ENCODE measurements around the gene WDPCP.
"Not testable (repeated sequence)": the region's sequence is repeated elsewhere in the genome, so short reads cannot be mapped to it uniquely, and the experiment has no call there.

The WDPCP gene

GRCh38 chr2:63272560-63272959 is 315.7 kb downstream of the WDPCP start:
- in situ Hi-C loops (cut with MboI; ENCODE audit: low sequenced_read_pairs): no loop called here

- in situ Hi-C loops (cut with MboI; ENCODE audit: low sequenced_read_pairs): no loop called here
These were observed 317.6 kb downstream of the WDPCP start for GRCh38 chr2:63270717-63271116.

- in situ Hi-C loops (cut with MboI; ENCODE audit: low sequenced_read_pairs): no loop called here
These were observed 319.3 kb downstream of the WDPCP start for GRCh38 chr2:63268946-63269345.

- in situ Hi-C loops (cut with MboI; ENCODE audit: low sequenced_read_pairs): no loop called here
These were observed 327.1 kb downstream of the WDPCP start for GRCh38 chr2:63261137-63261621.

GRCh38 chr2:63257473-63257872 is 330.8 kb downstream of the WDPCP start:
- in situ Hi-C loops (cut with MboI; ENCODE audit: low sequenced_read_pairs): no loop called here

DNA sequence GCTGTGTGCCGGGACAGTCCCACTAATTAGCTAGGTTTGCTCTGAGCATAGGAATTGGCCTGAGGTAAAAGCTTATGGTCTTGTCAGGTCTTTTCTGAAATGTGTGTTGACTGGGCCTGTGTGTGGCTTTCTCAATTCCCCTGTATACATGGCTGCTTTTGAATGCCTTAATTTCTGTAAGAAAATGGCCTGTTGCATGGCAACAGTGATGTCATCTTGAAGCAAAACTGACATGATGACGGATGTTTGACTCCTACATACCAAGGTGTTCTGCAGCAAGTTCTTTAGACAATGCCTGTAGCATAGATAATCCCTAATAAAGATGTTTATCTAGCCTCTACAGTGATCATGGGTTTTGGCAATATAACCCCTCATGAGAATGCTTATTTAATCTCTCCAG is 339.1 kb downstream of the WDPCP start:
- in situ Hi-C loops (cut with MboI; ENCODE audit: low sequenced_read_pairs): no loop called here

DNA sequence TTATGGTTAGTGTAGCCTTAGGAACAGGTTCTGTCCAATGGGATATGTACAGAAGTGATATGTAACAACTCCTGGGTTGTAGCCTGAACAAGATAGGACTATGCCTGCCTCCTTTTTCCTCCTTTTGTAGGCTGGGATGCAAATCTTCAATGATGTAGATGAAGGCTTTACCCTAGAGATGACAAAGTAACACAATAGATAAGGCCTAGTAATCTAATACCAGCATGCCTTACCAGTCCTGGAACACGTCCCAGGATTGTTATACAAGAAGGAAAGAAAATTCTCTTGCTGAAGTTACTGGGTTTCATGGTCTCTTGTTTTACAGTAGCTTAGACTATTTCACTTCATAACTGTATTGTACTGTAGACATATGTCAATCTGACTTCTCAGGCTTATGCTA is 345.5 kb downstream of the WDPCP start:
- in situ Hi-C loops (cut with MboI; ENCODE audit: low sequenced_read_pairs): no loop called here

- in situ Hi-C loops (cut with MboI; ENCODE audit: low sequenced_read_pairs): no loop called here
These were observed 362.2 kb downstream of the WDPCP start for GRCh38 chr2:63225964-63226686.

- in situ Hi-C loops (cut with MboI; ENCODE audit: low sequenced_read_pairs): no loop called here
These were observed 369.3 kb downstream of the WDPCP start for GRCh38 chr2:63218800-63219526.

- in situ Hi-C loops (cut with MboI; ENCODE audit: low sequenced_read_pairs): no loop called here
These were observed 393.0 kb downstream of the WDPCP start for GRCh38 chr2:63195310-63195709.

- in situ Hi-C loops (cut with MboI; ENCODE audit: low sequenced_read_pairs): no loop called here
These were observed 394.1 kb downstream of the WDPCP start for GRCh38 chr2:63194175-63194574.

- in situ Hi-C loops (cut with MboI; ENCODE audit: low sequenced_read_pairs): no loop called here
These were observed 395.1 kb downstream of the WDPCP start for GRCh38 chr2:63192889-63193774.

- in situ Hi-C loops (cut with MboI; ENCODE audit: low sequenced_read_pairs): no loop called here
These were observed 395.9 kb downstream of the WDPCP start for GRCh38 chr2:63192169-63192888.

GRCh38 chr2:63189026-63189425 is 399.3 kb downstream of the WDPCP start:
- in situ Hi-C loops (cut with MboI; ENCODE audit: low sequenced_read_pairs): no loop called here

DNA sequence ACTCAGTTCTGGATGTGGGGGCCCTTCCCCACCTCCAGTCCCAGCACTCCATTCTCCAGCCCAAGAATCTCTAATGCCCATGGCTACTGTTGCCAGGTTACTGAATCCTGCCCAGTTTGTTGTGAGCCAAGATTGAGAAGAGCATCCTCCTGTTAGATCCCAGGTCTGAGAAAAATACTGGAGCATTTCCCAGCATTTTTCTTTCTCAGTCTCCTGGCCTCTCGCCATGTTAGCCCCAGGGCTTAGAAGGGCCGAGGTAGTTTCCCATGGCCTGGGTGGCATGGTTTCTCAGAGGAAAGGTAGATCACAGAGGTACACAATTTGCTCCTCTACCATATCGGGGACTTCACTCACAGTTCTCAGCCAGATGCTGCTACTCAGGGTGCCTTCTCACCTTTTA is 401.9 kb downstream of the WDPCP start:
- in situ Hi-C loops (cut with MboI; ENCODE audit: low sequenced_read_pairs): no loop called here

- in situ Hi-C loops (cut with MboI; ENCODE audit: low sequenced_read_pairs): no loop called here
These were observed 425.0 kb downstream of the WDPCP start for GRCh38 chr2:63163161-63163820.

GRCh38 chr2:63159262-63159661 is 429.0 kb downstream of the WDPCP start:
- in situ Hi-C loops (cut with MboI; ENCODE audit: low sequenced_read_pairs): no loop called here

DNA sequence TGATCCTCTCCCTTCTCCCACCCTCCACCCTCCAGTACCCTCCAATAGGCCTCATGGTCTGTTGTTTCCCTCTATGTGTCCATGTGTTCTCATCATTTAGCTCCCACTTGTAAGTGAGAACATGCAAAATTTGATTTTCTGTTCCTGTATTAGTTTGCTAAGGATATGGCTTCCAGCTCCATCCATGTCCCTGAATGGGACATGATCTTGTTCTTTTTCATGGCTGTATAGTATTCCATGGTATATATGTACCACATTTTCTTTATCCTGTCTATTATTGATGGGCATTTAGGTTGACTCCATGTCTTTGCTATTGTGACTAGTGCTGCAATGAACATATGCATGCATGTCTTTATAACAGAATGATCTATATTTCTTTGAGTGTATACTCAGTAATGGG is 451.6 kb downstream of the WDPCP start:
- in situ Hi-C loops (cut with MboI; ENCODE audit: low sequenced_read_pairs): not testable (repeated sequence)

DNA sequence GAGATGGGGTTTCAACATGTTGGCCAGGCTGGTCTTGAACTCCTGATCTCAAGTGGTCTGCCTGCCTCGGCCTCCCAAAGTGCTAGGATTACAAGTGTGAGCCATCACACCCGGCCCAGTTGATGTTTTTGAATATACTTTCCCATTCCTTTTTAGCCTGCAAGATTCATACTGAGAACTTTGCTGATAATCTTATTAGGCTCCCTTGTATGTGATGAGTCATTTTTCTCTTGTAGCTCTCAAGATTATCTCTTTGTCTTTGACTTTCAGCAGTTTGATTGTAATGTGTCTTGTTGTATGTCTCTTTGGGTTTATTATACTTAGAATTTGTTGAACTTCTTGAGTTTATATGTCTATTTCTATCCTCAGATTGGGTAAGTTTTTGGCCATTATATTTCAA is 456.3 kb downstream of the WDPCP start:
- in situ Hi-C loops (cut with MboI; ENCODE audit: low sequenced_read_pairs): no loop called here

DNA sequence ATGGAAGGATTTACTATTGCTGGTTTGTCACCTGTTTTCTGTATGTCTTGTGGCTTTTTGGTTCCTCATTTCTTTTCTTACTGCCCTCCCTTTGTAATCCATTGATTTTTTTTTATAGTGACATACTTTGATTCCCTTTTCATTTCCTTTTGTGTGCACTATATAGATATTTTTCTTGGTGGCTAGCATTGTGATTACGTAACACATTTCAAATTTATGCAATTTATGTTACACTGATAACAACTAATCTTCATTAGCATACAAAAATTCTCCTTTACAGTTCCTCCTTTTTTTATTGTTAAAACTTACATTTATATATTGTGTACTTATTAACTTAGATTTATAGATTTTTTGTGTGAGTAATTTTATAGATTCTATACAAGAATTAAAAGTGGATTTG is 457.1 kb downstream of the WDPCP start:
- in situ Hi-C loops (cut with MboI; ENCODE audit: low sequenced_read_pairs): no loop called here

All from hTERT RPE-1 (cell line).